Brain pericyte (primary cell): Measurements from ENCODE around the gene PCDHGC3.
A peak's percentile ranks its signal among the peaks of the same experiment; 100 is the strongest.

Experiments used
- DNase-seq: peaks from one replicate; pipeline ENCODE4 v3.0.0-alpha.2; 2012; ENCODE audit warnings: low read depth, low spot score

The PCDHGC3 gene

GRCh38 chr5:141485321-141486055, 9.7 kb downstream of the PCDHGC3 start:
- DNase-seq, result no peak

- DNase-seq, result no peak
These were observed 10.3 kb downstream of the PCDHGC3 start for GRCh38 chr5:141486091-141486490.

GRCh38 chr5:141487131-141487530, 11.4 kb downstream of the PCDHGC3 start:
- DNase-seq, result no peak

- no peak for DNase-seq
These were observed 13.1 kb downstream of the PCDHGC3 start, which contains the start of gene PCDHGC5 for GRCh38 chr5:141488591-141489561. Gene PCDHGC5 (plus strand): TSS chr5:141489081. CDS start chr5:141489241, 160 bp downstream.

GRCh38 chr5:141489841-141490240, 14.1 kb downstream of the PCDHGC3 start:
- DNase-seq, result no peak

GRCh38 chr5:141490271-141490670, 14.5 kb downstream of the PCDHGC3 start:
- no peak for DNase-seq

GRCh38 chr5:141490771-141491170, 15.0 kb downstream of the PCDHGC3 start:
- no peak for DNase-seq

- DNase-seq, result no peak
These were observed 15.8 kb downstream of the PCDHGC3 start for GRCh38 chr5:141491323-141492167.

- no peak for DNase-seq
These were observed 16.6 kb downstream of the PCDHGC3 start for GRCh38 chr5:141492168-141492885.

- no peak for DNase-seq
These were observed 18.0 kb downstream of the PCDHGC3 start for GRCh38 chr5:141493500-141494422.

GRCh38 chr5:141494761-141495452, 19.1 kb downstream of the PCDHGC3 start:
- DNase-seq, result no peak

- DNase-seq, result no peak
These were observed 19.7 kb downstream of the PCDHGC3 start for GRCh38 chr5:141495453-141495811.

- peak; percentile 74 for DNase-seq
These were observed 20.3 kb downstream of the PCDHGC3 start for GRCh38 chr5:141496038-141496437.

- no peak for DNase-seq
These were observed 26.0 kb downstream of the PCDHGC3 start for GRCh38 chr5:141501761-141502160.

GRCh38 chr5:141503681-141504080, 27.9 kb downstream of the PCDHGC3 start:
- no peak for DNase-seq

- DNase-seq, result no peak
These were observed 28.4 kb downstream of the PCDHGC3 start for GRCh38 chr5:141504216-141504615.

- DNase-seq, result no peak
These were observed 30.8 kb downstream of the PCDHGC3 start for GRCh38 chr5:141506381-141507155.

- peak; percentile 69 for DNase-seq
These were observed 31.8 kb downstream of the PCDHGC3 start for GRCh38 chr5:141507387-141508091.
